ENCODE data around the gene AFF3.
"Not testable (repeated sequence)": the region's sequence is repeated elsewhere in the genome, so short reads cannot be mapped to it uniquely, and the experiment has no call there.

AFF3 gene

DNA sequence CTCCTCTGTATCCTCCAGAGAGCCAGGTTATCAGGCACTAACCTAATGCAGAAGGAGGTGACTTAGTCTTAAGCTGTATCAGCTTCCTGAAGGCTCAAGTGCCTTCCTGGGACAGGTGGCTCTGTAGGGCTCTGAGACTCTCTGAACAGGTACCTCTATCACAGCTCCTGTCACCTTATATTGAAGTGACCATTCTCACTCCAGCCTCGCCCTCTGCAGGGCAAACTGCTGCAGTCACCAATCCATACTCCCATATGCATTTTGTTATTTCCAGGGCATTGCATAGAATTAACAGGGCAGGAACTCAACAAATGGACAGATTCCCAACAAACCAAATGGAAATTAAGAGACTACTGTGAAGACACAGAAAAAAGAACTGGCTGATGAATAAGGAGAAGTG, 449.6 kb downstream of the AFF3 start:
- DNase-seq, result no peak

- no peak for DNase-seq
Measured at GRCh38 chr2:99691926-99692325, 450.5 kb downstream of the AFF3 start.

DNA sequence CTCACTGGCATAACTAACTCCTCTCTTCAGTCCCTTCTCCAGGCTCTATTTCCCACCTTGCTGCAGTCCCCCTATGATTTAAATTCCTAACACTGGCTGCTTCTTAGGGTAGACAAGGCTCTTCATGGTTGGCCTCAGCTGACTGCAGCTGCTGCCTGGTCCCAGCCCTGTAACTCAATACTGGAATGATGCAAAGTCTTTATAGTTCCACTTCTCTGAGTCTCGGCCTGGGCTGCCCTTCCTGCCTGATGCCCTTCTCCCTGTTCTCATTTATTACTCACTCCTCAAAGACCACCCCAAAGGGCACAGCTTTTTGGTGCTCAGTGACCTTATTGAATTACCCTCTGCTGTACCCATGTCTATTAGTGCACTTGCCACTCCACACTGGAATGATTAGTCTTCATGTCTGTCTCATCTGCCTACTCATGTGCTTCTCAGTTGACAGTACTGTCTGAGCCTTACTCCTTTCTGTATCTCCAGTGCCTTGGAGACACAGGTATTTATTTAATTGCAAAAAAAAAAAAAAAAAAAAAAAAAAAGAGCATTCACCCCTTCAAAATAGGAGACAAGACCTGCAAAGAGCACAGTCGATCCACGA, 453.1 kb downstream of the AFF3 start:
- DNase-seq, result no peak

DNA sequence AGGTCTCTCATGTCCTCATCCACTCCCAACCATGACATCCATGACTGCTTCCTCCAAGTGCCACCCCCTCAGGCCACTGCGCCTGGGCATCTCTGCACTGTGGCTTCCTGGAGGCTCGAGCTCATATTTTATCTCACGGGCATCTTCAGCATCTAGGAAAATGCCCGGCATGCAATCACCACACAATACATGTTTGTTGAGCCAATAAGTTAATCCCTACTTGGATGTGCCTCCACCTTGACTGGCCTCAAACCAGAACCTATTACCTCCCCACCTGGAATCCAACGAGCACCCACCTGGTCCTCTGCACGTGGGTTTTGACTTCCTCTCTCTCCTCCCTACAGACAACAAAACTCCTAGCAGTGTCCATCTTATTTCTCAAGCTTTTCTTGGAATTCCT, 453.7 kb downstream of the AFF3 start:
- DNase-seq, result no peak

GRCh38 chr2:99682275-99683060, 459.9 kb downstream of the AFF3 start:
- DNase-seq, result no peak

GRCh38 chr2:99680946-99681345, 461.4 kb downstream of the AFF3 start:
- DNase-seq, result no peak

GRCh38 chr2:99679518-99679917, 462.9 kb downstream of the AFF3 start:
- DNase-seq, result peak in 1 of 2 experiments; percentile 1

DNA sequence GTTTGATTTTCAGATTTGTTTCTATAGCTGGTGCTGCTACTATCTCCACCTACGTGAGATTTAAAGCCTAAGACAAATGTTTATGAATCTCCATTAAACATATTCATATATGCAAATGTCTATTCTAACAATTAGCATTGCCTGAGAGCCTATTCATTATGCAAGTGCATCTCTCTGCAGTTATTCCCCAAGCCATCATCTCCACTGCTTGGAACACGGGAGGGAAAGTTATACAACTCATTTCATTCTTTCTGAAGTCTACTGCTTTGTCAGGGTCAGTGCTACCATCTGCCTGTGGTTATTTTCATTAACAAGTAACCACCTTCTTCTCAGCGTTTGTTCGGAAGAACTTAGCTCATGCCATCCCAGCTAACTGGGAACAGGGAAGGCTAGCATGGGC, 463.8 kb downstream of the AFF3 start:
- no peak for DNase-seq

- no peak for DNase-seq
Measured at GRCh38 chr2:99677814-99678213, 464.6 kb downstream of the AFF3 start.

DNA sequence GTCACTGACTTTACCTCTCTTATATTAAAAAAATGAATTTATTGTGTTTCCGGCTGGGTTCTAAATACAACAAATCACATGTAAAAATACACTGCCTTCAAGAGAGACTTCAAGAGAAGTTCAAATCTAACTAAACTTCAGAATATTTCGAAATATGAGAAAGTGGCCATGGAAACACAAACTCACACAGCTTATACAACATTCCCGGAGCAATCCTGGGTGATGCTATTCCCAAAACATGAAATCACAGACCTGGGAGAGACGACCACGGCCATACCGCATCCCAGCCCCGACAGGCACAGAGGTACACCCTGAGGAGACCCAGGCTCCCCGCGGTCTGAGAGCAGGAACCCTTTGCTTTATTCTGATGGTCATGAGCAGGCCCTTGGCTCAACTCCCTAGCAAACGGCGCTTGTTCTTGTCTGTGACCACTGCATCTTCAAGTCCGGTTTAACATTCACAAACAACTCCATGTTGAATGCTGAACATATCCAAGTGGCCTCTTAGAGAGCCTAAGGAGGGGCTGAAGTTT, 467.2 kb downstream of the AFF3 start:
- DNase-seq, result no peak

GRCh38 chr2:99674090-99674489, 468.3 kb downstream of the AFF3 start:
- no peak for DNase-seq

GRCh38 chr2:99672766-99673350, 469.5 kb downstream of the AFF3 start:
- no peak for DNase-seq

GRCh38 chr2:99670768-99671734, 471.3 kb downstream of the AFF3 start:
- no peak for DNase-seq

DNA sequence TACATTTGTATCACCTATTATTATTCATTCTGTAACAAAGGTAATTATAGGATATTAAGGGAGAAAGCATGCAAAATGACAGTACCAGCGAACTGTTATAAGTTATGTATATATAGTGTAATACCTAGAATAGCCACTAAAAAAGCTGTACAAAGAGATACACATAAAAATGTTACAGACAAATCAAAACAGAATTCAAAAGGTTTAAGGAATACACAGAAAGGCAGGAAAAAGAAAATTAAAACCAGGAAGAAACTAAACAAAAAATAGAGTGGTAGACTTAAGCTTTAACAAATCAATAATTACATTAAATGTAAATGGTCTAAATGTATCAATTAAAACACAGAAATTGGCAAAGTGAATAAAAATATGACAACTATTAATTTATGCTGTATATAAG, 476.1 kb downstream of the AFF3 start:
- no peak for DNase-seq

GRCh38 chr2:99663641-99664040, 478.7 kb downstream of the AFF3 start:
- no peak for DNase-seq

DNA sequence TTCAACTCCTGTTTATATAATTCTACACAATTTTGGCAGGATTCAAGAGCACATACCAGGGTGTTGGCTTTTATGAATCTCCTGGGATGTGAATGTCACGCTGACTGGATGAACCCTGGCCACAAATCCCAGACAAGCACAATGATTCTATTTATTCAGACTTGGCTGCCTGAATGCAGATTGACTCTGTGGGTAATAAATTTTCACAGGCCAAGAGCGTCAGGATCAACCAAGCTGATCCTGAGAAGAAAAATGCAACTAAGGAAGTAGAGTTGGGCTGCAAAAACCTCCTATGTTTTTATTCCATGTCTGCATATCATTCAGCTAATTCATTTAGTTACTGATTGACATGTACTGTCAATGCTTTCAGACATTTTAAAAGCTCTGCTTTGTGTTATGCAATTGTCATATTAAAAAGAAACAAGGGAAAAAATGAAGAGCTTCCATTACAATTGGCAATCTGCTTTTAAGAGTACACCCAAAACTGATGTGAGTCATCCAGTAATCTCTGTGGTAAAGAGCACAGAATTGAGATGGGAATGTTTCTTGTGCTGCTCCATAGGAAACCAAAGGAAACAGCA, 479.5 kb downstream of the AFF3 start:
- no peak for DNase-seq

DNA sequence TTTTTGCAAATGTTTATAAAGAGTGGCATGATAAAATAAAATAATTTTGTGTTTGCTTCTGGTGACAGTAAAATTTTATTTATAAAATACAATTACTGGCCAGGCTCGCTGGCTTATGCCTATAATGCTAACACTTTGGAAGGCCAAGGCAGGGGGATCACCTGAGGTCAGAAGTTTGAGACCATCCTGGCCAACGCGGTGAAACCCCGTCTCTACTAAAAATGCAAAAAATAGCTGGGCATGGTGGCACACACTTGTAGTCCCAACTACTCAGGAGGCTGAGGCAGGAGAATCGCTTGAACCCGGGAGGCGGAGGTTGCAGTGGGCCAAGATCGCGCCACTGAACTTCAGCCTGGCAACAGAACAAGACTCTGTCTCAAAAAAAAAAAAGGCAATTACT, 480.6 kb downstream of the AFF3 start:
- DNase-seq, result not testable (repeated sequence)

DNA sequence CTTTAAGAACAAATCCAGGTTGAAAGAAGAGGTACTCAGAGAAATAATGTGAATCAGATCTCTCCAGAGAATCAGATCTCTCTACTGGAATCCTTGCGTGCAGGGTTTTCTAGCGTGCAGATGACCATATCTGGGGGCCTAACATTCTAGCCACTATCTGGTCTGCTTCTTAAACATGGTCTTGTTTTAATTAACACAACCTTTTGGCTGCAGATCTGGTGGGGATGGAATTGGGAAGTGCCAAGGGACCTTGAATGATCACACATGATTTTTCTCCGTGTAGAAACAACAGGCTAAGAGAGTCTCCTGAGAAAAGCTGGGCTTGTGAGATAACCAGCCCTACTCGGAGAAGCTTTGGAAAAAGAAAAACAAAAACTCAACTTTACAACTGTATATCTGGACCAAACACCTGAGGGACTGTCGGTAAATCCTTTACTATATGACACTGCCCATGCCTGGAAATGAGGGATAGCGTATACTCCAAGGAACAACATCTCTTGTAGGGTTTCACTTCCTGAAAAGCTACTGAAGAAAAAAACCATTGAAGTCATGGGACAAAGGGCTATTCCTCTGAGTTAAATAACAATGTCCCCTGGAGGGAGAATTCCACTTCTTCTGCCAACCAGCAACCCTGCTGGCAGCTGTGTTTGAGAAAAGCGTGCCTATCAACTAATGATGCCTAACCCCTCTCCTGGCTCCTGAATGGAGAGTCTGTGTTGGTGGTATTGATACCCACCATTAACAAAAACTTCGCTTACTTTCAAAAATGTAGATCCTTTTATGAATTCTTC, 481.6 kb downstream of the AFF3 start:
- no peak for DNase-seq

GRCh38 chr2:99659874-99660273, 482.5 kb downstream of the AFF3 start:
- DNase-seq, result no peak

- no peak for DNase-seq
Measured at GRCh38 chr2:99657691-99658258, 484.6 kb downstream of the AFF3 start.

DNA sequence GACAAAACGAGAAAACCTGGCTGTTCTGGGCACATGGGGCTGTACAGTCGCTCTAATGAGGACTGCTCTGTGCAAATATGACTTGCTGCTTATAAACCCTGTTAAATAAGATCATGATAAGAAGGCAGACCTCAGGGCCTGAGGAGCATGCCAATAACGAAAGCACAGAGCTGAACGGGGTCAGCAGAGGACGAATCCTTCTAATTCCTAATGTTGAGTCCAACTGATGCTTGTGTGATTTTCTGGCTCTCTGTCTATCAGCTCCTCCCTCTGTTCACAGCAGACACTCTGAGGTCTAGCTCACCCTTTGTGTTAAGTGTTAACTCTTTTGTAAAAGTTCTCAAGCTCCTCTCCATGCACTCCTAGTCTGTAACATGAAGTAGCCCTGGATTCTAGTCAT, 485.4 kb downstream of the AFF3 start:
- DNase-seq, result no peak

Data from Kasumi-1 (cell line).